ENCODE results near the gene PLEKHA5.
"Not testable (repeated sequence)": the region's sequence is repeated elsewhere in the genome, so short reads cannot be mapped to it uniquely, and the experiment has no call there.

The PLEKHA5 gene

GRCh38 chr12:19168644-19169043, 39.1 kb downstream of the PLEKHA5 start:
- no peak for DNase-seq

DNA sequence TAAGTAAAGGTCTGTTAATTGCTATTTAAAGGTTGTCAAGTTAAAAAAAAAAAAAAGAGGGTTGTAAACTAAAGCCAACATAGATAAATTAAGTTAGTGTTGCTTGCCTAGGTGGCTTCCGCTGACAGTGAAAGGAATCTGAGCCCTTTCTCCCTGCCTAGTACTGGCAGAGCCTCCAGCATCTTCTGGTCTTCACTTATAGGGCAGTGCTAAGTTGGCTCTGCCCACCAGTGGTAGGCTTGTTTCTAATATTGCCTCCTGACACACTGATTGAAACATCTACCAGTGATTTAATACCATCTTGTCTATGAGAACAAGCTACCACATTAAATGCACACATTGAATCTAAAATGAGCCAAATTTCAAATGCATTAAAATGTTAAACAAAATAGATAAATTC, 39.7 kb downstream of the PLEKHA5 start:
- DNase-seq: no peak

DNA sequence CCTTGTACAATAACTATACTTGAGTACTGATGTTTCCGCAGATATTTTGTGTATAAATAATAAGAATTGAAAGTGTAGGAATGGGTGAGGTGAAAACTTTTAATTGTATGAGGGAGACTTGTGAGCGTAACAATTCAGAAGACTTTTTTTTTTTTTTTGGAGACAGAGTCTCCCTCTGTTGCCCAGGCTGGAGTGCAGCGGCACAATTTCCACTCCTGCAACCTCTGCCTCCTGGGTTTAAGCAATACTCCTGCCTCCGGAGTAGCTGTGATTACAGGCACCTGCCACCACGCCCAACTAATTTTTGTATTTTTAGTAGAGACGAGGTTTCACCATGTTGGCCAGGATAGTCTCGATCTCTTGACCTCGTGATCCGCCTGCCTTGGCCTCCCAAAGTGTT, 40.8 kb downstream of the PLEKHA5 start:
- not testable (repeated sequence) for DNase-seq

DNA sequence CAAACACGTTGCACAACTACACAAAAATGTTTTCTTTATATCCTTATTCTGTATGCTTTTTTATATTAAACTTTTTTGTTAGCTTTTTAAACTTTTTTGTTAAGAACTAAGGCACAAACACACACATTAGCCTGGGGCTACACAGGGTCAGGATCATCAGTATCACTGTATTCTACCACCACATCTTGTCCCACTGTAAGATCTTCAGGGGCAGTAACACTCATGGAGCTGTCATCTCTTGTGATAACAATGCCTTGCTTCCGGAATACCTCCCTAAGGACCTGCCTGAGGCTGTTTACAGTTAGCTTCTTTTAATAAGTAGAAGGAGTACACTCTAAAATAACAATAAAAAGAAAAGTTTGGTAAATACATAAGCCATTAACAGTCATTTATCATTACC, 42.2 kb downstream of the PLEKHA5 start:
- no peak for DNase-seq

DNA sequence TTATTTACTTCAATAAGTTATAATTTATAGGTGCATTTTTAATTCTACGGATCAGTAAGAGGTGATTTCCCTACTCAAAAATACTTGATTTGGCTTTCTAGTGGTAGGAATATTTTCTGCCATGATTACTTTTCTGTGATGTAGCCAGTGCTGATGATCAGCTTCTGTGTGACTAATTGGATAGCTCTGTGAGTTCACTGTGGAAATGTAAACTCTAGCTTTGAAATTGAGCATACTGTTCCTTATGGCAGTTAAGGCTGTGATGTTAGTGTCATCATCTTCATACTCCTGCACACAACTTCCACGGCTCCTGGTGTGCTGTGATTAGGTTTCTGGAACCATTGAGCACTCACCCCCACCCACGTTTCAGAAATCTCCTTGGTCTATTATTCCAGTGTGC, 48.2 kb downstream of the PLEKHA5 start:
- DNase-seq: no peak

GRCh38 chr12:19179986-19180385, 50.5 kb downstream of the PLEKHA5 start:
- no peak for DNase-seq

DNA sequence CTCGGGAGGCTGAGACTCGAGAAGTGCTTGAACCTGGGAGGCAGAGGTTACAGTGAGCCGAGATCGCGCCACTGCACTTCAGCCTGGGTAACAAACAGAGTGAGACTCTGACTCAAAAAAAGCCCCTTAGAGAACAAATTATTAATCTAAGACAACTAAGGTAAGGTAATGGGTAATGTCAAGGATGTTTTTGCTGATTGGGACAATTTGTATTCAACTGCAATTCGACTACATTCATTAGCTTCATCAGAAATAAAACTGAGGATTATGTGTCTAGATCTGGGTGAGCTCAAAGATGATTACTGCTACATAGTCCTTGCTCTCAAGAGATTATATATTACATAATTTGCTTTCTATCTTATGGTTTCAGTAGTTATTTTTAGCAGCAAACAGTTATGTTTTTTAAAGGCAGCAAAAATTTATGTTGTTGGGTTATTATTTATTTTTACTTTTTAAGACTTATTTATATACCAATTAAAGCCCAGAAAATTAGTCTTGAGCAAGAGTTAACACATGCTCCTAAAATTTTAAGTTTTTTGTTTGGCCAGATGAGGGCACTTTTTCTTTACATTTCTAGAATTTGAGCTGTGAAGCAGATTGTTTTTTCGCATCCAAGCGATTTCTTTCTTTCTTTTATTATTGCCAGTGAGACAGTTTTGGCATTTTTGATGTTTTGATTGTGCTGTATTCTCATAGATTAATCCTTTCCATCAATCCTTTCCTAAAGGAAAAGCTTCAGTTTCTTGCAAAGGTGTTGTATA, 52.3 kb downstream of the PLEKHA5 start:
- peak; percentile 6 for DNase-seq

GRCh38 chr12:19183121-19183838, 53.7 kb downstream of the PLEKHA5 start:
- no peak for DNase-seq

DNA sequence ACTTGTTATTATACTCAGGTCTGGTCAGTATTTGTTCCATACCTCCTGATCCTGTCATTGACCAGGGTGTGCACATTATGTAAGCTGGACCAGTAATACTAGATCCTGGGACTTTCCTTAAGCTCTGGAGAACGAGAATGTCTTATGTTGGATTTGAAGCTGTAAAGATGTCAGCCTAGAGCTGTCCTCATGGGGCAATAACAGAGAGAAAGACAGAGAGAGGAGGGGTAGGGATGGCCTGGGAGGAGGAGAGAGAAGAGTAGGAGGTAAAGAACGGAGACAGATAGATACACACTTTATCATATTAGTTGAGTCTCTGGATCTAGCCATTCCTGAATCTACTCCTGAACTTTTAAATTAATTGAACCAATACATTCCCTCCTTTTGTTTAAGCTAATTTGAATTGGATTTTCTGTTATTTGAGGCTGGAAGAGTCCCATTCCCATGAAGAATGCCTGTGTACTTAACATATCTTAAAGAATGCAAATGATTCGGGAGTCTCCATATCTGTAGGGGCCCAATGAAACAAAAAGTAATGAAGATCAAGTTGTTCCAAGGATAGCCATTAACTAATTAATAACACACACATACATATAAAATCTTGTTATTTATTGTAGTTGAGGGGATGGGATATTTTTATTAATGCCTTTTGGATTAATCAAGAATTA, 55.9 kb downstream of the PLEKHA5 start:
- no peak for DNase-seq

DNA sequence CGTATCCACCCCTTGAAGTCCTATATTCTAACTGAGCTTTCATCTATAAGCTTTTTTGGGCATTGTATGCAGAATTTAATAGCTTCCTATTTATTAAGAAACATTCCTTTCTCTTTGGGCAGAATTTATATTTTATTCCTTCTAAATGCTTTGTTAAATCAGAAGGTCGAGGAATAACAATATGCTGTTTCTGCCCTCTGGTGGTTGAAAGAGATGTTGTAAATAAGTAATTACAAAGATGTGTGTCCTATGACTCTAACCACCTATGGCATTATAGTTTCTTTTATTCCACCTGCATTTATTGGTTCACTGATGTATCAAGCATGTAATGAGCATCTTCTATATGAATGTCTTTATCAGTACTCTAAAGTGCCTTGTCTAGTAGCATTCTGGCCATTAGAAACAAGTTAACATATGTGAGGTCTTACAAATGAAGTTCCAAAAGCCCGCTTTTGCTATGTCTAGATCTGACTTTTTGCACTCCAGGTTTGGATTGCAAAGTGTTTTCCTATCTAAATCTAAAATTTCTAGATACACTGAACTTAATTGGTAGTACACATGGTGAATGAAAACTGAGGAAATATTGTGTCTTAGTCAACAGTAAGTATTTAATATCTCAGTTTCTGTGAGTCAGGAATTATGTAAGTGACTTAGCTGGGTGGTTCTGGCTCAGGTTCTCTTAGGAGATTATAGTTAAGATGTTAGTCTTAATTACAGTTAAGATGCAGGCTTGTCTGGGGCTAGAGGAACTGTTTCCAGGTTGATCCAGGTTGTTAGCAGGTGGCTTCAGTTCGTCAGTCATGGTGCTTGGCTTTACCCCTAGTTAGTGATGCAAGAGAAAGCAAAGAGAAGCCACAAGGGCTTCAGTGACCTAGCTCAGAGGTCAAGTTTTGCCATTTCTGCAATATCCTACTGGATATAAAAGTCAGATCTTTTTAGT, 57.5 kb downstream of the PLEKHA5 start:
- peak; percentile 32 for DNase-seq

DNA sequence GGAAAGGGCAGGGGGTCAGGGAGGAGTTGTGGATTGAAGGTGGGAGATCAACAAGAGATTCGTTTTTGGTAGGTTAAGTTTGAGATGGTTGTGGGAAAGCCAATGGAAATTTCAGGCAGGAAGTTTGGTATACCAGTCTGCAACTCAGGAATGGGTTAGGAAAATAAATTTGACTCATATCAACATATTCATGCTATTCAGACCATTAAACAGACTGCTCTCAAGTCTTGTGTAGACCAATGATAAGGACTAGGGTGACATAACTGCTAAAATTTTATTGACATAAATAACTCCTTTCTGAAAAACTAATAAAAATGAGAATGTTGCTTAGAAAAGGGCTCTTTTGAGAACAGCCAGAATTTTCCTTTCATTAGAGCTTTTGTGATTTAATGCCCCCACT, 60.0 kb downstream of the PLEKHA5 start:
- no peak for DNase-seq

DNA sequence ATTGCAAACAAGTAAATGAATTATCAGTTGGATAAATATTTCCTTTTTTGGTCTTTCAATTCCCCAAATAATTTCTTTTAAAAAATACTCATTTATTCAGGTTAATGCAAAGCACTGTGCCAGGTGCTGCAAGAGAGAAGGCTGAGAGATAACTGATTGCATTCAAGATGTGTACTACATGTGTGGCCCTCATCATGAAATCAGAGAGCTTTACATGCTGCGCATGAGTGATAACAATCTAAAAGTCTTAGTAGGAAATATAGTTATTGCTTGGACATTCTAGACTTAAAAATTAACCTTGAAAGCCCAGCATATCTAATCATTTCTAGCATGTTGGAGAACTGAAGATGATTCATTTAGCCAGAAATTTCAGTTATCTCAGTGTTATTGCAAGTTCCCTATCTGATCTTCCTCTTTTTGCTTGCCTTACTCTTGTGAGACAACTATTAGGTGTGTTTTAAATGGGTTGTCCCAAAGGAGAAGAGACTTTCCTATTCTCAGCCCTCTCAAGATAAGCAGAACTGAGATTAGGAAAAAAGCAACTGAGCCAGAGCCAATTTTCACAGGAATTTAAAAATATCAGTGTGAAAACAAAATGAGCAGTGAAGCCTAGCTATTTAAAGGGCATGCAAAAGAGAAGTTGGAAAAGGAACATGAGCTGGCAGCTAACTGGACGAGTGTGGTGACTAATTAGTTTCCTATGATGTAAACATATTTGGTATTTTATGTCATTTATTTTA, 60.9 kb downstream of the PLEKHA5 start:
- DNase-seq: peak; percentile 86

DNA sequence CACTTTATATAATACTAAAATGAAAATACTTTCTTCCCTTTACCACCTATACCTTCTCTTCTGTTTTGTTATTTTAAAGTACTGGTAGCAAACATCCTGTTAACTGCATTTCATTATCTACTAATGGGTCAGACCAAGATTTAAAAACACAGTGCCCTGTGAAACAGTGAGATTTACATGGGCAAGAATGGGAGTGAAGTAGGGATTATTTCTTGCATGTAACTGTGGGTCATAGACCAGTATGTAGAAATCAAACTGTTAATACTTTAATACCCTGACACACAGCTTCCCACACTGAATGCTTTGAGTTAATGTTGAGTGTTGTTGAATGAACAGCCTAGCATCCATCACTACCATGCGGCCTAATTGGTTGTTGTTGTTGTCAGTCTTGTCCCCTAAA, 61.6 kb downstream of the PLEKHA5 start:
- DNase-seq: peak; percentile 6

- DNase-seq: no peak
Observed at GRCh38 chr12:19191563-19191962, 62.0 kb downstream of the PLEKHA5 start.

GRCh38 chr12:19192710-19193109, 63.2 kb downstream of the PLEKHA5 start:
- DNase-seq: no peak

GRCh38 chr12:19194963-19195362, 65.4 kb downstream of the PLEKHA5 start:
- DNase-seq: no peak

DNA sequence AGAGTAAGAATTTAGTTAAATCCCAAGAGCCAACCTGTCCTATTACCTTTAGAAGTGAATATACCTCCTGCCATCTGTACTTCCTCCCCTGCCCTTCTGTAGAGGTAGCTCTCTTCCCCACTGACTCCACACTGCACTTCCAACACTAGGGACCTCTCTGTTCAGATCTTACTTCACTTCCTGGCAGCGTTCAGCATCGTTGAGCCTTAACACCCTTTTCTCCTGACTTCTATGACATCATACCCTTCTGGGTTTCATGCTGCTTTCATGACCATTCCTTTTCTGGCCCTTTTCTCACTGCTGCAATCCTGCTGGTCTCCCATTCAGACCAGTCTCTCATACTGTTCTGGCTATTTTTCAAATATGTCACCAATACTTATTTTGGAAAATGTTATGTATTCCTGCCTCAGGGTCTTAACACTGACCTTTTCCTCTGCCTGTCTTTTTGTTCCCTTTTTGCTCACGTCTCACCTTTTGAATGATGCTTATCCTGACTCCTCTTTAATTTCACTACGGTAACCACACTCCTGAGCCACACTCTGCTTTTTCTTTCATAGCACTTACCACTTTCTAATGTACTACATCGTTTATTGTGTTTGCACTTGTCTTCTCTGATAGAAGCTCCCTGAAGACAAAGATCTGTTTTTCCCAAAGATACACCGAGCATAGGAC, 67.6 kb downstream of the PLEKHA5 start:
- no peak for DNase-seq

DNA sequence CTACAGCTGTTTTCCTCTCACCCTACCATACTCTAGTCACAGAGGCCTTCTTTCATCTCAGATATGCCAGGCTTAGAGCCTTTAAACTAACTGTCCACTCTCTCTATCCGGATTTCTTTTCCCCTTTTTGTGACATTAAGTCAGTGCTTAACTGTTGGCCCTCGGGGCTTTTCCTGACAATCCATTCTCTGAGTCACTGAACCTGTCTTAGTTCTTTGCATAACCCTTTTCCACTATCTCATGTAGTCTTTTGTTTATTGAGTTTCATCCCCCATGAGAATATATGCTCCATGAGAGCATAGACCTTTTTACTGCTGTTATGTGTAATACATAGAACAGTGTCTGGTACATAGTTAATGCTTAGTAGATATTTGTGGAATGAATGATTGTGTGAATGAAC, 68.7 kb downstream of the PLEKHA5 start:
- no peak for DNase-seq

GRCh38 chr12:19199332-19199731, 69.8 kb downstream of the PLEKHA5 start:
- DNase-seq: peak; percentile 21

DNA sequence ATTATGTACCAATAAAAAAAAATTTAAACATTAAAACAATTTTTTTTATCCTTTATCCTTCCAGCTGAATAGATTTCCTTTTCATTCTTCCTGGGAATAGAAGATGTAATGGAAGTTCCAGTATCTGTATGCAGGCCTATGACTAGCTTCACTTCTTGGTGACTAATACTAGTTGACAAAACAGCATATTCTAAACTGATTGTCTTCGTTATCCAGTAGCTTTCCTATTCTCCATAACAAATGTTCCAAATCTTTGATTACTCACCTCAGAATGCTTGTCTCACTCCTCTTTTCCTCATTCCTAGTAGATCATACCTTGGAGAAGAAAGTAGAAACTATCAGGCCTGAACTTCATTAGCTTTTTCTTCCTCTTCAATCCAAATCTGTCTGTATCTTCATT, 70.7 kb downstream of the PLEKHA5 start:
- DNase-seq: no peak

DNA sequence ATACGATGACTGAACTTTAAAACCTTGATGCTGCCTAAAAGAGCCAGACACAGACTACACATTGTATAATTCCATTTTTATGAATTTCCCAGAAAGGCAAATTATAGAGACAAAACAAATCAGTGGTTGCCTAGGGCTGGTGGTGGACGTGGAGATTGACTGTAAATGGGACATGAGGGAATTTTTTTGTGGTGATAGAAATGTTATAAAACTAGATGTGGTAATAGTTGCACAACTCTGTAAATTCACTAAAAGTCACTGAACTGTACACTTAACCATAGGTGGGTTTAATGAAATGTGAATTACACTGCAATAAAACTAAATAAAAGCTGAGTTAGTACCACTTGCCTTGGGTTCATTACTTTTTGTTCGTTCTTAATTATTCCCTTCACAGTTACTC, 72.1 kb downstream of the PLEKHA5 start:
- DNase-seq: no peak

GRCh38 chr12:19203013-19203412, 73.5 kb downstream of the PLEKHA5 start:
- DNase-seq: no peak
